Measurements from ENCODE around the gene RAB31.
A peak's percentile ranks its signal among the peaks of the same experiment; 100 is the strongest.
"Not testable (repeated sequence)": the region's sequence is repeated elsewhere in the genome, so short reads cannot be mapped to it uniquely, and the experiment has no call there.

RAB31 gene

DNA sequence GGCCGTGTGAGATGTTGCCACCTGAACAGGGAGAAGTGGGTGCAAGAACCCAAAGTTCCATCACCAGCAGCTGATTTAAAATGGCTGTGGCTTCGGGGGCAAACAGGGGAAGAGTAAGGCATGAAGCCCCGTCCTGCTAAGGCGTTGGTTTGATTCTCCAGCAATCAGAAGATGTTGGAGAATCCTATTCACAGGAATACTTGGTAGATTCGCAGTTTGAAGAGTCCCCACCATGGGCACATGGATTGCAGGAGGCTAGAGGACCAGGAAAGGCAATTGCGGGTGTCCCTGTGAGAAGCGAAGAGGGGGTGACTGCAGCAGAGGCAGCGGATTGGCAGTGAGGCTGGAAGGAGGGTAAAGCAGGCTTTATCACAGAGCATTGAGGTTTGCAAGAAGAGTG, 131.1 kb downstream of the RAB31 start:
- no peak for DNase-seq (ENCODE audit: low read depth)

- no peak for DNase-seq (ENCODE audit: low read depth)
Observed at GRCh38 chr18:9839853-9840252, 131.8 kb downstream of the RAB31 start.

GRCh38 chr18:9841752-9842151, 133.7 kb downstream of the RAB31 start:
- DNase-seq (ENCODE audit: low read depth): no peak

GRCh38 chr18:9842448-9842847, 134.3 kb downstream of the RAB31 start:
- no peak for DNase-seq (ENCODE audit: low read depth)

- DNase-seq (ENCODE audit: low read depth): no peak
Observed at GRCh38 chr18:9845256-9845655, 137.2 kb downstream of the RAB31 start.

DNA sequence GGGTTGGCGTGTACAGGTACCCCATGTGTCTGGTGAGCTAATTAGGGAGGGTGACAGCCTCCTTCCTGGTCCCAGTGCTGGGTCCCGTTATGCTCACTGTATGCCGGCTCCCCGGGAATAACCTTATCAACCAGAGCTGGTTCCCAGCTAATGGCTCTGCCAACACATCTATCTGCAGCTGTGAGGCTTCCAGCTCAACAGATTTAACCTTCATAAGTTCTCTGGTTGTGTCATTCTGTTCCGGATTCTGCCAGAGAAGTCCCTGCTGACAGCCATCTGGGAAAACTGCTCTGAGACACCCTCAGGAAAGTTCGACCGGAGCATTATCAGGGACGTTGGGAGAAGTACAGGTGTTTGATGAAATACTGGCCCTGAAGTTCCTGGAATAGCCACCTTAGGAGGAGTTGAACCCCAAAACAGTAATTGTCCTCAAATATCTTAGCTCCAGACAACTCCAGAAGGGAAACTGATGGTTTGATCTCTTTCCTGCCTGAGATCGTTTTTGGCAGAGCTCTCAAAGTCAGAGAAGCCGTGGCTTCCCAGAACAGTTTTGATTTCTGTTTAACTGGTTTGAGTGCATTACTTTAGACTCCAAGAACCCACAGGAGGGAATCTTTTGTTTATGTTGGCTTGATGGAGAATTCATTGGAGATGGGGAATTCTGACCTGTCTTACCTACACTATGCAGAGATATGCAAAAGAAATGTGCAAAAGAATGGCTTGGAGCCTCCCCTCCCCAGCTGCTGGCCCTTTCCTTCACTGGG, 138.2 kb downstream of the RAB31 start:
- DNase-seq (ENCODE audit: low read depth): no peak

GRCh38 chr18:9848170-9848879, 140.2 kb downstream of the RAB31 start:
- DNase-seq (ENCODE audit: low read depth): no peak

DNA sequence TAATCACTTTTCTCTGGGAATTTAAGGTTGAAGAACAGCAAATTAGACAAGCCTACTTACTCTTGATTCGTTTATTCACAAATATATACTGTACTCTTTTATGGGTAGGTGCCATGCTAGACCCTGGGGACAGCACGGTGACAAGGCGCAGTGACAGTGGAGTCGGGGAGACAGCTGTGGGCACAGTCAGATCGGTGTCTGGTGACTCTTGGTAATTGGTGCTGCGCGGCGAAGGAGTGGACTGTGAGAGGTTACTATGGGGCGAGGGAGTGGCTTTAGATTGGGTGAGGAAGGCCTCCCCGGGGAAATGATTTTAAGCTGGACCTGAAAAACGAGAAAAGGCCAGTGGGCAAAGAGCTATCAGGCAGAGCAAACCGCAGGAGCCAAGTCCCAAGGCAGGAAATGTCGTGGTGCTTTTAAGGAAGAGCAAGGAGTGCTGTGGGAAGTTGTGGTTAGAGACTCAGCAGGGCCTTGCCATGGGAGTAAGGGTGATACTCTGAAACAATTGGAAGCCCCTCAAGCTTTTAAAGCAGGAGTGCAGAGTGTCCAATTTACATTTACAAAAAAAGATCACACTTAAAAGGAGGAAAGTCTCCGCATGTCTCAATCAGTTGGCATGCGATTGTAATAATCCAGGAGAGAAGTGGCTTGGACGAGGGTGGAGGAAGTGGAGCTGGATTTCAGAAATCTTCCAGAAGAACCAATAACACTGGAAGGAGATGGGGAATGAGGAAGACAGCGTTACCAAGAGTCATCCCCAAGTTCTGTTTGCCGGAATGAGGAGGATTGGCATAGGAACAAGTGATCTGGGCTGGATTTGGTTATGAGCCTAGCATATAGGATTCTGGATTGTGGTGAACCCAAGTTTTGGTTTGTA, 141.5 kb downstream of the RAB31 start:
- no peak for DNase-seq (ENCODE audit: low read depth)

DNA sequence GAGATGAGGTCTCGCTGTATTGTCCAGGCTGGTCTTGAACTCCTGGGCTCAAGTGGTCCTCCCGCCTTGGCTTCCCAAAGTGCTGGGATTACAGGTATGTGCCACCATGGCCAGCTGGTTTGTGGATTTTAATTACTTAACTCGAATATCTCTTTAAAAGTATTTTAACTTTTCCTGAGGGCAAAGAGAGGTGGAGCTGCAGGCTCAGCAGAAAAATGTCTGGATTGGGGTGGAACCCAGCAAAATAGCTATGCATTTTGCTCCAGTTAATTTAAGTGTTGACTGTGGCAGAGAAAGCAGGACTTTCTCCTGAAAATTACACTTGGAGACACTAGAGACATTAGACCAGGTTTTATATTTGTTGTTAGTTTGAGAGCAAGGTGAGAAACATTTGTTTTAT, 142.2 kb downstream of the RAB31 start:
- DNase-seq (ENCODE audit: low read depth): no peak

- no peak for DNase-seq (ENCODE audit: low read depth)
Observed at GRCh38 chr18:9851511-9851910, 143.4 kb downstream of the RAB31 start.

DNA sequence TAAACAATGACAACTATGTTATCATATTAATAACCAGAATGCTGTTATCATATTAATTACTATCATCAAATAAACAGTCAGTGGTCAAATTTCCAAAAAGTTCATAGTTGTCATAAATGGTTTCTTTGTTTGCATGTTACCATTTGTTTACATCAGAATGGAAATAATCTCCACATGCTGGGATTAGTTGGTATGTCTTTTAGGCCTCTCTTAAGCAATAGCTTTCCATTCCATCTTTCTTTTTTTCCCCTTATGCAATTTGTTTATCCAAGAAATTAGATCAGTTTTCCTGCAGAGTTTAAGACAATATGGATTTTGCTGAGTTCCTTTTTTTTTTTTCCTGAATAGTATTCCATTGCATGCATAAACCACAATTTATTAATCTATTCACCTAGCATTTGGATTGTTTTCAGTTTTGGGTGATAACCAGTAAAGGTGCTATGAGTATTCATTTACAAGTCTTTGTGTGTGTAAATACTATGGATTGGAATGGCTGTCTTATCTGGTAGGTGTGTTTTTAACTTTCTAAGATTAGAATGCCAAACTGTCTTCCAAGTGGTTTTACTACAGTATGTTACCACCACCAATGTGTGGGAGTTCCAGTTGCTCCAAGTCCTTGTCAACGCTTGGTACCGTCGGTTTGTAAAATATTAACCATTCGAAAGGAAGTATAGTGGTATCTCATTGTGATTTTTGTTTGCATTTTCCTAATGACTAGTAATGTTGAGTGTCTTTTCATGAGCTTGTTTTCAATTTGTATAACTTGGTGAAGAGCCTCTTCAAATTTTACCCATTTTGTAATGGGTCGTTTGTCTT, 144.4 kb downstream of the RAB31 start:
- DNase-seq (ENCODE audit: low read depth): no peak

DNA sequence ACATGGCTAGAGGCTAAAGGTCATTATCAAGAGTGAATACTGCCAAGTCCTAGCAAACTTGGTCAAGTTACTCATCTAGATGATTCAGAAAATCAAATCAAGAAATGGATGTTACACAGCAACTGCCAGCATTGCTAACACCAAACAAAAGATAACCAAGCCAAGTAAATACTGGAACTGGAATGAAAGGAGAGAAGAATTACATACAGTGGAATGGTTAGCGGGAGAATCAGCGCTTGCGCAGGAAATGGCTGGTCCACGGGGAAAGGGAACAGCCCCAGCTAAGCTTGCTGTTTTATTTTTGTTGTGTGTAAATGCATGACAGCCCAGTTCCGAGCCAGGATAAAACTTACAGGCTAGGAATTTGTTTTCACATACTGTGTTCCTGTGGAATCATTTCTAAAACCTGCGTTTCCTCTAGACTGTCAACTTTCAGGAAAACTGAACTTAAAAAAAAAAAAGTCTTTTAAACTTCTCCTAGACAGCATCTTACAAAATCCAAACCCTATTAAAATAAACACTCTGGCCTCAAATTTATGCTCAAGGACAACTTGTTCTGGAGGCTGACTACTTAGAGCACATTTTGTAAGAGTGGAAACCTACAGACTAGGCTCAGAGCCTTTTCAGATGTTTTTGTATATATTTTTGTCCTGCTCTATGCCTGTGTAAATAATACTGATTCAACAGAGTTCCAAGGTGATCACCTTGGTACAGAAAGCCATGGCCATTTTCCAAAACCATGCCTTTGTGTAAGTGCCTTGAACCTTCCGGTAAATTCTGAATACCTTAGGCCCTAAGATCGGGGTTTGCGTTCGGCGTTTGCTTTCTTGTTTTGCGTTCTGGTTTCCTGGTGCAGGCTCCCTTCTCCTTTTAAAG, 146.9 kb downstream of the RAB31 start:
- DNase-seq (ENCODE audit: low read depth): no peak

GRCh38 chr18:9855681-9856080, 147.6 kb downstream of the RAB31 start:
- DNase-seq (ENCODE audit: low read depth): no peak

DNA sequence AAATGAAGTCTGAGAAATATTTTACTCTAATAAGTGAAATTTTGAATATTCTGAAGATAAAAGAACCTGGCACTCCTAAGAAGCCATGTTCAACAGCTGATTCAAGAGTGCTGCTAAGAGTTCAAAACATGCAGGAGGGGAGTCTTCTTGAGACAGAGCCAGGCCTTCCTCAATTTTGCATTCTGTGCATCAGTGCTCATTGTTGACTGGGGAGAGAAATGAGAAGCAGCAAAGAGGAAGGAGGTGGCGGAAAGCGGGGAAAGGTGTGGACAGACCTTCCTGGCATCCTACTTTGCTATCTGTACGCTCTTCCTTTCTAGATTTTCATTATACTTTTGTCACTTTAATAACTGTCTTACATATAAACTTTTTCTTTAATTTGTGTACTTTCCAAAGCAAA, 148.0 kb downstream of the RAB31 start:
- no peak for DNase-seq (ENCODE audit: low read depth)

DNA sequence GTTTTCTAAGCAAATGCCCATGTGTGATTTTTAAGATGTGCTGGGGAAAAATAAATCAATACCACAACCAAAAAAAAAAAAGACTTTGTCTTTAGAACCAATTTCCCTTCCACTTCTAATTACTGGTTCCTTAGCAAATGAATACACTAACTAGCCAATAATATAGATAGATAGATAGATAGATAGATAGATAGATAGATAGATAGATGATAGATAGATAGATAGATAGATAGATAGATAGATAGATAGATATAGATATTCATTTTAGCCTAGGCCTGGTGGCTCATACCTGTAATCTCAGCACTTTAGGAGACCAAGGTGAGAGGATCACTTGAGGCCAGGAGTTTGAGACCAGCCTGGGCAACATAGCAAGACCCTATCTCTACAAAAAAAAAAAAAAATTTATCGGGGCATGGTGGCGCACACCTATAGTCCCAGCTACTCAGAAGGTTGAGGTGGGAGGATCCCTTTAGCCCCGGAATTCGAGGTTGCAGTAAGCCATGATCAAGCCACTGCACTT, 149.4 kb downstream of the RAB31 start:
- not testable (repeated sequence) for DNase-seq (ENCODE audit: low read depth)

DNA sequence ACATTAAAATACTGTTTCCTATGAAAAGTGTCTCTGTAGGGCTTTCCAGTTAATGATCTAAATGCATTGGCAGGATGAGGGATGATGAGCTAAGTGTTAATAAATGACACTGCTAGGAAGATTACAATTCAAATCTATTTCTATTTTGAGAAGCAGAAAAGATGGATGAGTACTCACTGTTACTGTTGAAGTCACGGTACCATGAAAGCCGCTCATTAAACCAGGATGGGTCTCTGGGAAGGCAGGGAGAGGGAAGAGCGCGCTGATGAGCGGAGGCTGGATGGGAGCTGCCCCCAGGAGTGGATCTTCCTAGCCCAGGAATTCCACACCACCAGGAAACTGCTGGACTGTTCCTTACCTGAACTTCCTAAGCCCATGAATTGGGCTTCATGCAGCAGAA, 150.5 kb downstream of the RAB31 start:
- no peak for DNase-seq (ENCODE audit: low read depth)

- no peak for DNase-seq (ENCODE audit: low read depth)
Observed at GRCh38 chr18:9859232-9859631, 151.1 kb downstream of the RAB31 start.

DNA sequence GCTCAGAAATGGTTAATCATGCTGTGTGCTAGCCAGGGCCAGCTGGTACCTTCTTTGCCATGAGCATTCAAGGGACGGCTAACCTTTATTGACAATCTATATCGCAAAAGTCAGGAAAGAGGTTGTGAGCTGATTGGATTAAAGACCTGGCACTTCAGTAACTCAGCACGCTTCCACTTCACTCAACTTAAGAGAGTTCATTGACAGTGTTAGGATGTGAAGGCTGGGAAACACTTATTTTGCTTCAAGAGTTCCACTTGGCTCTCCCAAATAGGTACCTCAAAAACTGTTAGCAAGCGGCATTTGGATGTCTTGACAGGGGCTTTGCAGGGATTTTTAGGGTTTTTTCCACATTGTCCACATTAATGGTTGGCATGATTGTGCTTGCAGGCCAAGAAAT, 152.6 kb downstream of the RAB31 start:
- DNase-seq (ENCODE audit: low read depth): no peak

DNA sequence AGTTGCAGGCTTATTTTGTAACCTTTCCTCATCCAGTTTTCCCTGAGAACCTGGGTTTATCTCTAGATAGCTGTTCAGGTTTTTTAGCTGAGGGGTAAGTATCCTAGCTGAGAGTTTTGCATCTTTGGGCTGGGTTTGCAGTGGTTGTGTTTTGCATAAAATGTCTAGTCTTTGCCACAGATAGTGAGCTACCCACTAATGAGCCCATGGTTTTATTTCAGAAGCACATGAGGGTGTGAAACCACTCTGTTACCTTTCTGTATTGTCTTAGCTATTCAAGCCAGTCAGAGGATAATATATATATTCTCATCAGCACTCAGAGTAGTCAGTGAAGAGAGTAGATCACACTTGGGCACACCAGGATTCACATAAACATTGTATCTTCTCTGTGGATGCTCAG, 153.1 kb downstream of the RAB31 start:
- no peak for DNase-seq (ENCODE audit: low read depth)

- peak; percentile 10 for DNase-seq (ENCODE audit: low read depth)
Observed at GRCh38 chr18:9861933-9862332, 153.8 kb downstream of the RAB31 start.

DNA sequence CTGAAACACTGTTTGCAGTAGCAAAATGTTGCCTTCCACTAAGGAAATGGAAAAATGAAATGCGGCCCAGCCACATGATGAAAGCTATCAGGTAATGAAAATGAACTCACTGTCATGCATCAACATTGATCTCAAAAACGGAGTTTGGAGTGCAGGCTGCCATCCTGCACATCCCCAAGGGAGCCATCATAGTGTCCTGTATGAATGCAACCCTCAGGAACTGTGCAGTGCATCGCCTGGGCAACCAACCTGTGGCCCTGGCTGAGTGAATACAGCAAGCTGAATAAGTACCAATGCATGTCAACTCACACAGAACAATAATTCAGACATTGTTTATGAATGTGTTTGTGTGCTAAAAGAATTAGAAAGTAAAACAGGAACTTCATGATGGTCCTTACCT, 154.6 kb downstream of the RAB31 start:
- no peak for DNase-seq (ENCODE audit: low read depth)
